ENCODE measurements around the gene ZSWIM8. TPM values are rescaled to one million over a fixed set of nuclear protein-coding genes. Genes with fewer than 3 reads are reported as not detected.

The ZSWIM8 gene
- total and polyA plus RNA-seq, 10 of the 15 experiments (the other 5 are each of a cell fraction or from before 2014, with no cell fraction given) = 7.8 to 47.1 (median 23.6) TPM

GRCh38 chr10:73847031-73847430 is 61.6 kb downstream of the ZSWIM8 start:
- intact Hi-C loops (cut with micrococcal nuclease; ENCODE audit: unreplicated experiment) = loop anchor here (5.0 kb wide), 1 partner anchor 75 kb away; a partner anchor contains a TSS
- no peaks in the 10 kb centered on the region for H3K9me3 ChIP-seq (replicated peaks; ENCODE audit: control insufficient read depth, insufficient read depth, low read length)
- ChIA-PET CTCF (interaction anchor here (0.7 to 12.4 kb wide), 10 partner anchors 9 to 234 kb away, joined by 3 to 440 read pairs (median 4); partner anchors contain the start of gene CAMK2G), POLR2A (interaction anchor here (1.4 kb wide), 1 partner anchor 32 kb away, joined by 6 read pairs; no protein-coding TSS in a partner anchor), SMC1A (ENCODE audit: uncharacterized antibody, unreplicated experiment) (interaction anchor here (1.0 to 11.4 kb wide), 6 partner anchors 19 to 73 kb away, joined by 3 to 270 read pairs (median 4); no protein-coding TSS in a partner anchor), RAD21 (ENCODE audit: unreplicated experiment) (interaction anchor here (1.4 to 11.6 kb wide), 3 partner anchors 30 to 94 kb away, joined by 3 to 299 read pairs (median 13); partner anchors contain the start of gene CAMK2G)
- H3K9ac ChIP-seq (ENCODE audit: control insufficient read depth, insufficient read depth, low read length) = no peak overlapping the region
- peaks cover 21 to 22% of the 10 kb centered on the region in 2 experiments; a peak in 3 of 4 replicates for H3K36me3 ChIP-seq (ENCODE audit: control insufficient read depth in 2 of 2, insufficient read depth in 2 of 2, low read length in 1 of 2)
- BruUV-seq (replicated peaks) = no TSS peak
- no peak overlapping the region for H3K4me3 ChIP-seq
- no peak overlapping the region for H3K27ac ChIP-seq (ENCODE audit: control insufficient read depth, insufficient read depth)
- FAIRE-seq = no peak
- H4K20me1 ChIP-seq (ENCODE audit: control insufficient read depth, insufficient read depth) = no peaks in the 10 kb centered on the region
- H3K4me1 ChIP-seq (ENCODE audit: control insufficient read depth, insufficient read depth, low read length) = peaks cover 5% of the 10 kb centered on the region; the same call in 1 of the 2 replicates
- no peak for DNase-seq (ENCODE audit: low read depth, low spot score)
- in situ Hi-C loops (cut with MboI) = loop anchor here (5.0 kb wide), 2 partner anchors 35 to 90 kb away; no protein-coding TSS in a partner anchor
- 83% methylated on average over 7 of the region's 7 CpGs for WGBS (ENCODE audit: insufficient coverage, insufficient replicate concordance, low lambda C conversion rate, missing lambda C conversion rate)
- TF ChIP-seq NFYB (IDR thresholded peaks at IDR 0.05; ENCODE audit: insufficient read depth, low read depth, low read length) (no peak), YBX1 (IDR thresholded peaks at IDR 0.05) (no peak), CBFB (IDR thresholded peaks at IDR 0.05; ENCODE audit: low read depth) (no peak), REST (IDR thresholded peaks at IDR 0.05; ENCODE audit: low read depth, low read length) (no peak), JUNB (IDR thresholded peaks at IDR 0.05) (no peak), CHD2 (IDR thresholded peaks at IDR 0.05; ENCODE audit: borderline replicate concordance, low read depth, low read length) (no peak), PML (IDR thresholded peaks at IDR 0.05; ENCODE audit: low read length) (no peak), MYB (IDR thresholded peaks at IDR 0.05; ENCODE audit: borderline replicate concordance, low read depth, low read length) (no peak), KAT2A (conservative IDR thresholded peaks at IDR 0.05; ENCODE audit: control insufficient read depth, low read depth, low read length) (no peak), FOXM1 (IDR thresholded peaks at IDR 0.05; ENCODE audit: low read depth, low read length) (no peak), BMI1 (IDR thresholded peaks at IDR 0.05; ENCODE audit: borderline replicate concordance) (no peak), BCL11A (IDR thresholded peaks at IDR 0.05; ENCODE audit: low read depth, low read length) (no peak), CHD1 (IDR thresholded peaks at IDR 0.05; ENCODE audit: low read depth, low read length) (no peak), IKZF1 (conservative IDR thresholded peaks at IDR 0.05) (no peak)
- TF ChIP-seq, protein P1, sequence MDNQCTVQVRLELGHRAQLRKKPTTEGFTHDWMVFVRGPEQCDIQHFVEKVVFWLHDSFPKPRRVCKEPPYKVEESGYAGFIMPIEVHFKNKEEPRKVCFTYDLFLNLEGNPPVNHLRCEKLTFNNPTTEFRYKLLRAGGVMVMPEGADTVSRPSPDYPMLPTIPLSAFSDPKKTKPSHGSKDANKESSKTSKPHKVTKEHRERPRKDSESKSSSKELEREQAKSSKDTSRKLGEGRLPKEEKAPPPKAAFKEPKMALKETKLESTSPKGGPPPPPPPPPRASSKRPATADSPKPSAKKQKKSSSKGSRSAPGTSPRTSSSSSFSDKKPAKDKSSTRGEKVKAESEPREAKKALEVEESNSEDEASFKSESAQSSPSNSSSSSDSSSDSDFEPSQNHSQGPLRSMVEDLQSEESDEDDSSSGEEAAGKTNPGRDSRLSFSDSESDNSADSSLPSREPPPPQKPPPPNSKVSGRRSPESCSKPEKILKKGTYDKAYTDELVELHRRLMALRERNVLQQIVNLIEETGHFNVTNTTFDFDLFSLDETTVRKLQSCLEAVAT (IDR thresholded peaks at IDR 0.05) = no peak
- no peaks in the 10 kb centered on the region for H3K79me2 ChIP-seq (ENCODE audit: control insufficient read depth, insufficient read depth, low read length)
- H3K4me2 ChIP-seq (ENCODE audit: control insufficient read depth, insufficient read depth) = no peak overlapping the region
- no peak for ATAC-seq
- no peak overlapping the region for H2AFZ ChIP-seq (ENCODE audit: control insufficient read depth, low read depth, low read length)
- no peaks in the 10 kb centered on the region for H3K27me3 ChIP-seq (replicated peaks in 1 of 2; ENCODE audit: control insufficient read depth in 2 of 2, insufficient read depth in 2 of 2, low read length in 1 of 2)

All from GM12878 (cell line).